GM18867 (cell line): ENCODE data around the gene KIAA1671.
A peak's percentile ranks its signal among the peaks of the same experiment; 100 is the strongest.

Experiments
- ATAC-seq: cut with Tn5 transposase; IDR thresholded peaks from one replicate; pipeline ENCODE4 v1.9.1; 2021; ENCODE audit warnings: mild to moderate bottlenecking, moderate library complexity; ENCODE audit not compliant: unreplicated experiment

The KIAA1671 gene

GRCh38 chr22:25032066-25032465 is 79.5 kb downstream of the KIAA1671 start:
- ATAC-seq: no peak

GRCh38 chr22:25035715-25036114 is 83.2 kb downstream of the KIAA1671 start:
- no peak for ATAC-seq

GRCh38 chr22:25038239-25038638 is 85.7 kb downstream of the KIAA1671 start:
- no peak for ATAC-seq

GRCh38 chr22:25038771-25039170 is 86.3 kb downstream of the KIAA1671 start:
- ATAC-seq: no peak

GRCh38 chr22:25039255-25039654 is 86.7 kb downstream of the KIAA1671 start:
- ATAC-seq: no peak

GRCh38 chr22:25039754-25040153 is 87.2 kb downstream of the KIAA1671 start:
- no peak for ATAC-seq

DNA sequence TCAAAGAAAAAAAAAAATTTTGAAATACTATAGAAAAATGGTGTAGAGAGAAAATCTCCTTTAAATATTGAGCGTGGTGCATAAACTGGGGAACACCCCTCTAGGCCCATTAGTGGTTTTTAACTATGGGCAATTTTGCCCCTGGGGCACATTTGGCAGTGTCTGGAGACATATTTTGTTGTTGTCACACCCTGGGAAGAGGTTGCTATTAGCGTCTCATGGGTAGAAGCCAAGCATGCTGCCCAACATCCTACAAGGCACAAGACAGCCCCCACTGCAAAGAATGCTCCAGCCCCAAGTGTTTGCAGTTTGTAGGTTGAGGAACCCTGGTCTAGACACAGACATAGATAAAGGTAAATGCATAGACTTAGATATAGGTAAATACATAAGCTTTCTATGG is 92.6 kb downstream of the KIAA1671 start:
- no peak for ATAC-seq

DNA sequence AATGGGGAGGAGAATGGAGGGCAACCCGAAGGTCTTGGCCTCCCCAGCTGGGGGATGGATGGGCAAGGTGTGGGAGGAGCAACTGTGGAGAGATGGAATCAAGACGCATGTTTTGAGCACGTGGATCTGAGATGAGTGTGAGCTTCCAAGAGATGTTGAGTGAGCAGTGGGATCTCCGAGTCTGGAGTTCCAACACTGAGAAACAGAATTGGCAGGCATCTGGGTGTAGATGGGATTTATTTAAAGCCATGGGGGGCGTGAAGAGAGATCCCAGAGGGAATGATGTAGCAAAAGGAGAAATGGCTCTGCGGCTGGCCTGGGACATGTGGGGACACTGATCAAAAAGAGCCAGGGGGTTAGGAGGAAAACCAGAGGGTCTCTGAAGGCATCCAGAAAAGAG is 95.6 kb downstream of the KIAA1671 start:
- no peak for ATAC-seq

DNA sequence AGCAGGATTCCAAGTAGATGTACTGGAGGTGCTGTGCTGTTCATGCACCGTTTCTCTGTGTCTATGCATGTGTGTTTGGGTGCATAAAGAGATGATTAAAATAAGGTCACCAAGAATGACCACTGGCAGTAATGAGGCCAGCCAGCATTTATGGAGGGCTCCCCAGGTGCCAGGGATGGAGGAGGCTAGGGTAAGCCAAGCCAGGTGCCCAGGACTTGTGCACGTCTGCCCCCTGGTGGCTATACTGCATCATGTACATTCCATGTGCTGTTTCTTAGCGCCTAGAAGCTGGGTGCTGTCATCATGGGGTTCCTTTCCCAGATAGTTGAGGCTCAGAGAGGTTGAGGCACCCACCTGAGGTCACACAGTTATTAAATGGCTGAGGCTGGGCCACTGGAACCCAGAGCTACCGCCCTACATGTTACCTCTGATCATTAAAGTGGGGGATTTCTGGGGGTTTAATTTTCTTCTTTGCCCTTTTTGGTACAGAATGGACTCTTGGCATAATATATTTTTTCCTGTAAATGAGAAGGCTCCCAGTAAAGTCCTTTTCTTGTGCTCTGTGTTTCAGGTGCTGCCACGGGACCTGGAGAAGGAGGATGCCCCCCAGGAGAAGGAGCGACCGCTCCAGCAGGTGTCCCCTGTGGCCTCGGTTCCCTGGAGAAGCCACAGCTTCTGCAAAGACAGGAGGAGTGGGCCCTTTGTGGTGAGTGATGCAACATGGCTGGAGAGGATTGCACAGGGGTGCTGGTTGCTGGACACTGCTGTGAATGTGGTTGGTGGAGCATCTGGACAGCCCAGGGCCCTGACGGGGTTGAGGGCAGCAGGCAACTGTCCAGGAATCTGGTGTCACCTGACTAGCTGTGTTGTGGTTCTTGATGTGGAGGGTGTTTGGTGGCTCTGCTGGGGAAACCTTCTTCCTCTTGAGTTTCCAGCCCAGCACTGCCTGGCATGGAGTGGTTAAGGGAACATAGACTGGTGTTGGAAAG is 96.4 kb downstream of the KIAA1671 start:
- no peak for ATAC-seq

DNA sequence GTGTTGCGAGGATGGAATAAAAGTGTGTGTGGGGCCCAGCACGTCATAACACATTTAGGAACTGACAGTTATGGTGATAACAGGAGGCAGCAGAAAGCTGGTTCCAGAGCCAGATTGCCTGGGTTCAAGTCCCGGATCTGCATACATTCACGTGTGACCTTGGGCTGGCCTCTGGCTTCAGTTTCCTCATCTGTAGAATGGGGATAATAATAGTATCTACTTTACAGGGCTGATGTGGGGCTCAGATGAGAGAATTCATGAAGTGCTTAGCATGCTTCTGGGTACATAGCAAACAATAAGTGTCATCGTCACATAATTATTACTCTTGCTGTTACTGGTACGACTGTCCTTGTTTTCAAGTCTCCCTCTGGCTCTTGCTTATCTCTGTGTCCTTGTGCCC is 97.3 kb downstream of the KIAA1671 start:
- ATAC-seq: no peak

DNA sequence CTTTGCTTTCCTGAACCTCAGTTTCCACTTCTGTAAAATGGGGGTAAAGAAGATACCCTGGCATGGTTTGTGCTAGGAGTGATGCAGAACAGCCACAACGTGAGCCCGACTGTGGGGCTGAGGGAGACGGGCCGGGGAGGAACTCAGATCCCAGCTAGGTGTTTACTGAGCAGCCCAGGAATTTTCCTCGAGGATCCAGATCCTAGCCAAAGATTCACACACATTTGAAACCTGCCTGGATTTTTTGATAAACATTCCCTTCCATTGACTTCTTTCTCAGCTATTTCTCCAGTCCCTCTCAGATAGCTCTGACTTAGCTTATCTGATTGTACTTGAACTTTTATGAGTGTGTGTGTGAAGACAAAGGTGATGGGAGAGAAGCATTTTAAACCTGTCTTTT is 98.0 kb downstream of the KIAA1671 start:
- no peak for ATAC-seq

DNA sequence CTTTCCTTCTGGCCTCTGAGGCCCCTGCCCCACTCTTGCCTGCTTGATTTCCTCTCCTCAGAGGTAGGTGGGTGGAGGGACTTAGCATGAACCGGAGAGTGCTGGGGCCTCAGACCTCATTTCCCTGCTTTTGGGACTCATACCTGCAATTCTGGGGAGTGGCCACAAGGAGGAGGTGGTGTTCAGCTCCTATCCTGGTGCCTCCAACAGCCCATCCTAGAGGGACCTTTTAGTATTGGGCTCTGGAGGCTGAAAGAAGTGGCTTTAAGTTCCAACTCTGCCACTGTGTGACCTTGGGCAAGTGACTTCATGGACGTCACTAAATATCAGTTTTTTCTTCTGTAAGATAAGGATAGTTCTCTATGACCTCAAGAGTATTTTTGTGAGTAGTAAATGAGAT is 98.6 kb downstream of the KIAA1671 start:
- ATAC-seq: no peak

DNA sequence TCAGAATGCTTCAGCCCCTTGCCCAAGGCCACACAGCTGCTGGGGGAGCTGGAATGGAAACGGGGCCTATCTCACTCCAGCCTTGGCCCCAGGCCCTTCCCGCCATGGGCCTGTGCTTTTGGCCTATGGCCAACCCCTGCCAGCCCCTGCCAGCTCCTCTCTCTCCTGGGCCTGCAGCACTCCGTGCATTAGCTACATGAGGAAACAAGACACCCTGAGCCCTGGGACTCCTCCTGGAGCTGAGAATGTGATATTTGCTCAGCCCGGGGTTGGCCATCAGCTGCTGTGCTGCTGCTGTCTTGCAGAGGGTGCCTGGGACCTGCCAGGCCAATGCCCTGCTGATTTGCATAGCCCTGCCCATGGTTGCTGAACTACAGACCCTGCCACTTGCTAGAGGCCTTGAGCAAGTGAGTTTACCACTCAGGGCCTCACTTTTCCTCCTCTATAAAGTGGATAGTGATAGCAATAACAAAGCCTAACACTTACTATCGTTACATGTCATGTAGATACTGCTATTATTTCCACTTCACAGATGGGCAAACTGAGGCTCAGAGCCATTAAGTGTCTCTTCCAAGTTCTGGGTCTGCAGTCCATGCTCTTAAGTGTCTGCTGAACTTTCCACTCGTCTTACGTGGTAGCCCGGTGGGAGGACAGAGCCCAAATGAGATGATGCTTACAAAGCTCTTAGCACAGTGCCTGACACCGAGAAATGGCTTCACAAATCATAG is 99.6 kb downstream of the KIAA1671 start:
- no peak for ATAC-seq

GRCh38 chr22:25053153-25053805 is 100.8 kb downstream of the KIAA1671 start:
- ATAC-seq: no peak

GRCh38 chr22:25054943-25055511 is 102.5 kb downstream of the KIAA1671 start:
- ATAC-seq: no peak

- ATAC-seq: peak; percentile 43
Measured at GRCh38 chr22:25057013-25057881, 104.7 kb downstream of the KIAA1671 start.

DNA sequence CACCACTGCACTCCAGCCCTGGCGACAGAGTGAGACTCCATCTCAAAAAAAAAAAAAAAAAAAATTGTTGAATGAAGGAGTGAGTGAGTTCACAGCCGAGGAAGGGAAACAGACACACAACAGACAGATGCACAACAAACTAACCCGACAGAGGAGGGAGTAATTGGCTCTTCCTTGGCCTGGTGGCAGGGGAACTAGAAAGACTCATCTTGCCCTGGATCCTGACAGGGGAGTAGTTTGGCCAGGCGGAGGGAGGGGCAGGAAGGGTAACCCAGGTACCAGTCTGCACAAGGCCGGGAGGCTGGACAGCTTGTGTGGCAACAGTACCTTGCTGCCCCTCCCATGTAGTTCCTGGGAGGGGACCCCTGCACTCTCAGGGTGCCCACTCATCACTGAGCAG is 106.9 kb downstream of the KIAA1671 start:
- no peak for ATAC-seq

GRCh38 chr22:25060522-25061071 is 108.1 kb downstream of the KIAA1671 start:
- no peak for ATAC-seq

DNA sequence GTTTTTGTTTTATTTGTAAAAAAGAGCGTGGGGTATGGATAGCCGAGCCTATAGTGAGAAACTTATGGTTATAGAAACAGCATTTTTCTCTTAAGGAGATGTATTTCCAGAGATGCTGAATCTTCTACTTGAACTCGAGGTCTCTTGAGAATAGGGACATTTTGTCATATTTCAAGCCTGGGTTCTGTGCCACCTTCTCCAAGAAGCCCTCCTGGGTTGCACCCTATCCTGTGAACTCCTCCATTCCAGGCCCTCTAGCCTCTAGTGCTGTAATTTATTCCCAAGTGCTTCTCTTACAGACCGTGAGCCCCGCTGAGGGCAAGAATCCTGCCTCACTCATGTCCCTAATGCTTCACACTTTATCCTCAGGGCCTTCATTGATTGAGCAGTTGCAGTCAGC is 108.6 kb downstream of the KIAA1671 start:
- no peak for ATAC-seq
